Kidney epithelial cell (primary cell): Measurements from ENCODE around the gene PLTP. TPM values are rescaled to one million over a fixed set of nuclear protein-coding genes. Genes with fewer than 3 reads are reported as not detected.
A peak's percentile ranks its signal among the peaks of the same experiment; 100 is the strongest.

Source experiments
- DNase-seq: peaks from one replicate; pipeline ENCODE4 v3.0.0-alpha.2; 2010; ENCODE audit warnings: low read depth
- H3K27me3 ChIP-seq: 2 replicates; pipeline ENCODE4 v1.6.0; 2011; ENCODE audit warnings: low read length; ENCODE audit not compliant: control insufficient read depth, insufficient read depth
- H3K36me3 ChIP-seq: 2 replicates; pipeline ENCODE4 v1.5.1; 2011; ENCODE audit warnings: low read length; ENCODE audit not compliant: control insufficient read depth, insufficient read depth
- H3K4me3 ChIP-seq: 2 replicates; pipeline ENCODE4 v1.5.1; 2011; ENCODE audit warnings: low read depth, mild to moderate bottlenecking, control low read depth, low read length
- CTCF ChIP-seq: IDR thresholded peaks from 2 replicates; pipeline ENCODE4 v1.5.1; 2011; ENCODE audit warnings: mild to moderate bottlenecking, moderate library complexity, low read length, control low read depth, inconsistent platforms; ENCODE audit not compliant: insufficient read depth, poor library complexity, severe bottlenecking
- total RNA-seq: library from RNA; depleted of rRNA; stranded (reverse); fragments of >200 nt; gene quantifications from 2 replicates; pipeline ENCODE4 v1.2.3, GENCODE V29; 2015

The PLTP gene
- total RNA-seq, 1 donor from 2014 or later: 55.8 TPM

- DNase-seq: peak; percentile 99
- H3K27me3 ChIP-seq: no peaks in the 10 kb centered on the region
- TF ChIP-seq CTCF: no peak
- peaks cover 1% of the 10 kb centered on the region for H3K36me3 ChIP-seq
- H3K4me3 ChIP-seq: peak overlapping the region; percentile 42
Observed at GRCh38 chr20:45910670-45911485, 1.1 kb downstream of the PLTP start.

- no peak for DNase-seq
- Histone ChIP-seq H3K36me3 (peaks cover 1% of the 10 kb centered on the region), H3K27me3 (no peaks in the 10 kb centered on the region), H3K4me3 (no peak overlapping the region)
- no peak for TF ChIP-seq CTCF
Observed at GRCh38 chr20:45909817-45910669, 1.9 kb downstream of the PLTP start.

GRCh38 chr20:45909336-45909808 lies 2.6 kb downstream of the PLTP start:
- no peak for TF ChIP-seq CTCF
- DNase-seq: no peak
- H3K27me3 ChIP-seq: no peaks in the 10 kb centered on the region
- no peak overlapping the region for H3K4me3 ChIP-seq
- H3K36me3 ChIP-seq: peaks cover 1% of the 10 kb centered on the region

GRCh38 chr20:45908084-45908483 lies 3.9 kb downstream of the PLTP start:
- no peaks in the 10 kb centered on the region for H3K27me3 ChIP-seq
- peaks cover 1% of the 10 kb centered on the region for H3K36me3 ChIP-seq
- H3K4me3 ChIP-seq: no peak overlapping the region
- TF ChIP-seq CTCF: no peak
- DNase-seq: no peak

GRCh38 chr20:45907219-45907948 lies 4.6 kb downstream of the PLTP start:
- DNase-seq: no peak
- H3K4me3 ChIP-seq: no peak overlapping the region
- H3K36me3 ChIP-seq: peaks cover 1% of the 10 kb centered on the region
- TF ChIP-seq CTCF: no peak
- no peaks in the 10 kb centered on the region for H3K27me3 ChIP-seq
